GM20431 (cell line): ENCODE data around the gene CDPF1.
"Not testable (repeated sequence)": the region's sequence is repeated elsewhere in the genome, so short reads cannot be mapped to it uniquely, and the experiment has no call there.

Experiments used
- in situ Hi-C: fragments of 300-500 bp; cut with MseI, MboI; formaldehyde crosslinking; loops from one replicate; pipeline ENCODE4 v1.15.0; 2020; ENCODE audit warnings: low sequenced_read_pairs; ENCODE audit not compliant: unreplicated experiment

Gene CDPF1

DNA sequence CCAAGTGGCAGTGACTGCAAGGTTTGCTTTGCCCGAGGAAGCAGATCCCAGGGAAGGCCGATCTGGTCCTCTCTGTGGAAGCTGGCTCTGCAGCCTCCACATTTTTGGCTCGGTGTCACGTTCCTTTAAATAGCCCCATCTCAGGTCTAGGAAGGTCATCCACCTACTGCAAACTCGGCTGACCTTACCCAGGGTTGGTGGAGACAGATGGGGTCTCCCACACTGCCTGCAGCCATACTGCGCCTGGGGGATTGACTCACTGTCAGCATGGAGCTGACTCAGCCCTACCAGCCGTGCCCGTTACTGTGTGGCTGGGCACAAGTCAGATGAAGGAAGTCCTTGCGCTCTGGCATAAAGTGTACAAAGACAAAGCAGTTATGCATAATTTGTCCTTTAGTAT is 16.9 kb downstream of the CDPF1 start:
- in situ Hi-C loops, result no loop called here

DNA sequence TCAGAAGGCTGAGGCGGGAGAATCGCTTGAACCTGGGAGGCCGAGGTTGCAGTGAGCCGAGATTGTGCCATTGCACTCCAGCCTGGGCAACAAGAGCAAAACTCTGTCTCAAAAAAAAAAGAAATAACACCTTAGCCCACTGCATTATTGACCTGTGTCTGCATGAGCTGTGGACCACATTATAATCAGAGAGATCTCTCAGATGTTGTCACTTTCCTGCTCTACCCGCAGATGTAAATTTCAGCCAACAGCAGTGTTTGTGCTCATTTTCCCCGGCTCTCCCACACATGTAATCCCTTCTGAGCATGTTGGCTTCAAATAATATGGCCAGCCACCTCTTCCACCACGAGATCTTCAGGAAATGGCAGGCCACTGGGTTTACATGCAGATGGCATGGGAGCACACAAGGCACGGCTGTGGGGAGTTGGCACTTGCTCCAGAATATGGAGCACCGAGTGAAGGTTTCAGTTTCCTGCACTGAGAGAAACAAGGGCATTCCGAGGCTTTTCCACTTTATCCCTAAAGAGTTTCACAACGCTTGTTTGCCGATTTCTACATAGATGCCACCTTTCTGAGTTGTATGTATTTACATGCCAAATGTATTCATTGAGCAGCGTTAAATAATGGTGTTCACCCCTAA is 19.7 kb downstream of the CDPF1 start:
- in situ Hi-C loops, result no loop called here

DNA sequence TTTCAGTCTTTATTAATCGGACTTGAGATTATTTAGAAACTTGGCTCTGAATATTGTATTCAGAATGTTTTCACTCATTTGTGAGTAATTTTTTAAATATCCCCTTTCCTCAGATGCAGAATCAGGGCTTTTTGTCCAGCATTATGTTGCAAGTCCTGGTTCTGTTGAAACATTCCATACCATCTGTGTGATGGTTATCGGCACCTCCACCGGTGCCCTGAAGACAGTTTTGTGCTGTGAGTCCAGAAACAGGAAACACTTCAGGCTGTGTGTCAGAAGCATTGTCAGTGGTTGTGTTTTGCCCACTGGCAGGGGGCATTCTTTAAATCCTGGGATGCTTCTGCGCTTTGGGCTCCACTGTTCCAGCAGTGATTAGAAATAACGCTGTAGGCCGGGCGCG is 20.4 kb downstream of the CDPF1 start:
- in situ Hi-C loops, result no loop called here

DNA sequence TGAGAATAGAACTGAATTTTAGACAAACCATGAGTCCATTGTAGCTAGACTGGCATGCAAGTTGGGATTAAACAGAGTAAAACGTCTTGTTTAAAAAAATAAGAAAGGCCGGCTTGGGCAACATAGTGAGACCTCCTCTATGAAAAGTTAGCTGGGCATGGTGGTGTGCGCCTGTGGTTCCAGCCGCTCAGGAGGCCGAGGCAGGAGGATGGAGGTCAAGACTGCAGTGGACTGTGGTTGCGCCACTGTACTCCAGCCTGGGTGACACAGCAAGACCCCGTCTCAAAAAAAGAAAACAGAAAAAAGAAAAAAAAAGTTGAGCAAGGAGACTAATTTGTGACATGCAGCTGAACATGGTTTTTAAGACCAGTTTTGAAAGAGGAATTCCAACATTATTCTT is 23.5 kb downstream of the CDPF1 start:
- in situ Hi-C loops, result no loop called here

DNA sequence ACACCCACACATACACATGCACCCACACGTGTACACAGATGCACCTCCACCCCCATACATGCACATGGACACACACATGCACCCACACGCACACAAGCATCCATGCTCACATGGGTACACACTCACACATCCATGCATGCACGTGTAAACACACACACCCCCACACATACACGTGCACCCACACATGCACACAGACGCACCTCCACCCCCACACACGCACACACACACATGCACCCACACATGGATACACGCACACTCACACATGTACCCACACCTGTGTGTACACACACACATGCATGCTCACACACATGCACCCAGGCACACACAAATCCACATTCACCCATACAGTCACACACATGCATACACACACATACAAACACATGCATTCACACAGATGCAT is 24.5 kb downstream of the CDPF1 start:
- in situ Hi-C loops, result no loop called here

DNA sequence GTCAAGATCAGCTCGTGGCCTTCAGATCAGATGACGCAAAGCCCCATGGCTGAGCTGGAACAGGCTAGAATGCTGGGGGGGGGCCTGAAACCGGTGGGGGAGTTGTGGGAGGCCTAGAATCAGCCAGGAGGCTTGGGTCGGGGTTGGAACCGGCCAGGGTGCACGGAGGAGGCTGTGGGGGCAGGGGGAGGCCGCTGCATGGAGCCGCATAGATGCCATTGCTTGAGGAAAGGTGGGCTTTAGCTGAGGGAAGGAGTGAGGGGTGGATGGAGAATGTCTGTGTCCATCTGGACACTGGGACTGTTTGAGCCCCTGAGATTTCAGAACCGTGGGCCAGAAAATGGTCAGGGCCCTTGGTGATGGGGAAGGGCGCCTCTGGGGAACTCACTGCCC is 25.2 kb downstream of the CDPF1 start:
- in situ Hi-C loops, result no loop called here

DNA sequence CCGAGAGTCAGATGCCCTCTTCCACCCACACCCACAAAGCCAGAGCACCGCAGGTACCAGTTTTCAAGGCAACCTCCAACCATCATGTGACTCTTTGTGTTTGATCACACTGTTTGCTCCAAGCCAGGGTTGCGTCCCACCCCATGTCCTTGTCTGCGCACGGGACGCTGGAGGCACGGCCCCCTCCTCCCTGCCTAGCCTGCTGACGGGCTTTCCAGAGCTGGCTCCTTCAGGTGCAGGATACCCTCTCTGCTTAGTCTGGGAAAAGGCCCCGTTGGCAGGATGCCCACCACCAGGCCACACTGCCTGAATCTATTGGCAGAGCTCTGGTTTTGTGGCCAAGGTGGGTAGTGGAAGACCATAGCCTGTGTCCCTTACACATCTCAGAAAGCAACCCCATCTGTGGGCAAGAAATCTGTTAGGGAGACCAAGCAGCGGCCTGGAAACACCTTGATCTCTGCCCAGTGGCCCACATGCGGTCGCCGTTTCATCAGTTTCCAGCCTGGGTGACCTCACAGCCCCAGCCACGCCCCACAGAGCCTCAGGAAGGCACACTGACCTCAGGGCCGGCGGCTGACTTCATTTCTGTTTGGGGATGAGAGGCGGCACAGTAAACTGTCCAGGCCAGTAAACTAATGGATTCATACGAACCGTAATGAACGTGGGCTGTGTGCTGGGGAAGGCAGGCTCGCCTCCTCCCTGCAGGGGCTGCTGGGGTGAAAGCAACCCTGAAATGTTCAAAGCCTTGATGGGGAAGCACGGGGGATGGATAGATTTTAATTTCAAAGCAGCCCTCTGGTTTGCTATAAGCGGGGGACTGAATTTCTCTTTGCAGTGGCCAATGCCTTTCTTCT is 25.8 kb downstream of the CDPF1 start:
- in situ Hi-C loops, result no loop called here

DNA sequence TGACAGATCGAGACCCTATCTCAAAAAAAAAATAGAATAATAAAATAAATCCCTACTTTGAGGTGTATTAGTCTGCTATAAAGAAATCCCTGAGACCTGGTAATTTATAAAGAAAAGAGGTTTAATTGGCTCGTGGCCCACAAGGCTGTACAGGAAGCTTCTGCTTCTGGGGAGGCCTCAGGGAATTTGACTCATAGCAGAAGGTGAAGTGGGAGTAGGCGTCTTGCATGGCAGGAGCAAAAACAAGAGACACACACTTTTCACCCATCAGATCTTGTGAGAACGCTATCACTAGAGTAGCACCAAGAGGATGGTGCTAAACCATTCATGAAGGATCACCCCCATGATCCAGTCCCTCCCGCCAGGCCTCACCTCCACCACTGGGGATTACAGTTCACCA is 29.2 kb downstream of the CDPF1 start:
- in situ Hi-C loops, result no loop called here

DNA sequence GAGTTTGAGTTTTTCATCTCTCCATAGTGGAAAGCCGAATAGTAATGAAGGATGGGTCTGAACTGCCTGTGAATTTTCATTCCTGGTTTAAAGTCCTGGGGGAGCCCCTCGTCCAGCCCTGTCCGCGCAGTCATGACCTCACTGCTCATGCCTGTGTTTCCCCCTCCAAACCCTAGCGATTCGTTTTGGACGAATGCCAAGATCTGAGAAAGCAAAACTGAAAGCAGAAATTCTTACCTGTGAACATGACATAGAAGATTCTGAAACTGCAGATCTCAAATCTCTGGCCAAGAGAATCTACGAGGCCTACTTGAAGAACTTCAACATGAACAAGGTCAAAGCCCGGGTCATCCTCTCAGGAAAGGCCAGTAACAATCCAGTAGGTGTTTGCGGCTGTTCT is 30.5 kb downstream of the CDPF1 start:
- in situ Hi-C loops, result no loop called here

DNA sequence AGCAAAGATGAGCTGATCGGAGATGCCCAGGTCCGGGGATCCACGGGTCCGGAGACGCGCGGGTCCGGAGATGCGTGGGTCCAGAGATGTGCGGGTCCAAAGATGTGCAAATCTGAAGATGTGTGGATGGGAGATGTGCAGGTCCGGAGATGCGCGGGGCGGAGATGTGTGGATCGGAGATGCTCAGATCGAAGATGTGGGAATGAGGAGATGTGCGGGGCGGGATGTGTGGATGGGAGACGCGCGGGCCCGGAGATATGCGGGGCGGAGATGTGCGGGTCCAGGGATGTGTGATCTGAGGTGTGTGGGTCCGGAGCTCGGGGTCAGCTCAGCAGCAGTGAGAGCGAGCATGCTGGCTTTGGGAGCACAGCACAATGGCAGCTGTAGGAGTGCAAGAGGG is 35.5 kb downstream of the CDPF1 start:
- in situ Hi-C loops, result no loop called here

DNA sequence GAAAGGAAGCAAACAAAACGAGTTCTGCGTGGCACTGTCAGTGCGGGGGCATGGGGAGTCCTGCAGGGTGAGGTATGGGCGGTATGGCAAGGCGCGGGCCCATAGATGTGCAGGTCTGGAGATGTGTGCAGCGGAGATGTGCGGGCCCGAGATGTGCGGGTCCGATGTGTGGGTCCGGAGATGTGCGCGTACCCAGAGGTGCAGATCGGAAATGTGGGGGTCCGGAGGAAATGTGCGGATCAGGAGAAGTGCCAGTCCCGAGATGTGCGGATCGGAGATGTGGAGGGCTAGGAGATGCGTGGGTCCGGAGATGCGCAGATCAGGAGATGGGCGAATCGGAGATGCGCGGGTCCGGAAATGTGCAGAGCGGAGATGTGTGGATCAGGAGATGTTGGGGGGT is 35.9 kb downstream of the CDPF1 start:
- in situ Hi-C loops, result no loop called here

DNA sequence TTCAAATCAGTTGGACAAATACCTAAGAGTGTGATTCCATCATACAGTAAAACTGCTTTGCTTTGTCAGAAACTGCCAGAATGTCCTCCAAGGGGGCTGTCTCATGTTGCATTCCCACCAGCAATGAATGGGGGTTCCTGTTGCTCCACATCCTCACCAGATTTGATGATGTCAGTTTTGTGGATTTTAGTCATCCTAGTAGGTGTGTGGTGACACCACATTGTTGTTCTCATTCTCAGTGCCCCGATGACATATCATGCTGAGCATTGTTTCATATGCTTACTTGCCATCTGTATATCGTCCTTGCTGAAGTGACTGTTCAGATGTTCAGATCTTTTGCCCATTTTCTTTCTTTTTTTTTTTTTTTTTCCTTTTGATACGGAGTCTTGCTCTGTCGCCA is 37.0 kb downstream of the CDPF1 start:
- in situ Hi-C loops, result no loop called here

DNA sequence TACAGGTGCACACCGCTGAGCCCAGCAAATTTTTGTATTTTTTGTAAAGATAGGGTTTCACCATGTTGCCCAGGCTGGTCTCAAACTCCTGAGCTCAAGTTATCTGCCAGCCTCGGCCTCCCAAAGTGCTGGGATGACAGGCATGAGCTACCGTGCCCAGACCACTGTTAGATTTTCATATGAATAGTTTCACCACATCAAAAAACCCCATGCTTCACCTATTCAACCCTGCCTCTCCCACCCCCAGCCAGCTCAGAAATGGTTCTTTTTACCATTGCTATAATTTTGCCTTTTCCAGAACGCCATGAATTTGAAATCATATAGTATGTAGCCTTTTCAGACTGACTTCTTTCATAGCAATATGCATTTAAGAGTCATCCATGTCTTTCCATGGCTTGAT is 37.9 kb downstream of the CDPF1 start:
- in situ Hi-C loops, result no loop called here

DNA sequence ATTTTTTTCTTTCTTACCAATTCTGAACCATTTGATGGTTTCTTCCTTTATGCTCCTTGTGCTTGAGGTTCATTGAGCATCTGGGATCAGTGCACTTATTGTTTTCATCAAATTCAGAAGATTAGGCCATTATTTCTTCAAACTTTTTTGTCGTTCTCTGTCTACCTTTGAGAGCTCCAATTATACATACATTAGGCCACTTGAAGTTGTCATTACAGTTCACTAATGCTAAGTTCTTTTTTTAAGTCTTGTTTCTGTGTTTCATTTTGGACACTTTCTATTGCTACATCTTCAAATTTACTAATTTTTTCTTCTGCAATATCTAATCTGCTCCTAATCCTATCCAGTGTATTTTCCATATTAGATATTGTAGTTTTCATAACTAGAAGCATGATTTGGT is 40.8 kb downstream of the CDPF1 start:
- in situ Hi-C loops, result no loop called here

DNA sequence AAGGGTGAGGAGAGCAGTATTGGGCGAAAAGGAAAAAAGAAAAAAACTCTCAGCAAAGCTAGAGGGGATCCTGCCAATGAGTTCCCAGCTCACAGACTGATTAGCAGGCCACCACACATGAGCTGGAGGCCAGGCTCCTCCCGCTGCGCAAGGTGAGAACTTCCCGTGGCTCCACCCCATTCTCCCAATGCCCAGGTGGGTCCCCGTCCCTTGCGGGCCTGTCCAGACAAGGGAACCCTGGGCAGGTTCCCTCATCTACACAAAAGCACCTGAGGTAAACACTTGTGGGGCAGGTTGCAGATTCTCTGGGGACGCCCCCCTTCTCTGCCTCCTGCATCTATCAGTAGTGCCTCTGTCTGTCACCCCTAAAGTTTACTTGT is 46.5 kb downstream of the CDPF1 start:
- in situ Hi-C loops, result no loop called here

DNA sequence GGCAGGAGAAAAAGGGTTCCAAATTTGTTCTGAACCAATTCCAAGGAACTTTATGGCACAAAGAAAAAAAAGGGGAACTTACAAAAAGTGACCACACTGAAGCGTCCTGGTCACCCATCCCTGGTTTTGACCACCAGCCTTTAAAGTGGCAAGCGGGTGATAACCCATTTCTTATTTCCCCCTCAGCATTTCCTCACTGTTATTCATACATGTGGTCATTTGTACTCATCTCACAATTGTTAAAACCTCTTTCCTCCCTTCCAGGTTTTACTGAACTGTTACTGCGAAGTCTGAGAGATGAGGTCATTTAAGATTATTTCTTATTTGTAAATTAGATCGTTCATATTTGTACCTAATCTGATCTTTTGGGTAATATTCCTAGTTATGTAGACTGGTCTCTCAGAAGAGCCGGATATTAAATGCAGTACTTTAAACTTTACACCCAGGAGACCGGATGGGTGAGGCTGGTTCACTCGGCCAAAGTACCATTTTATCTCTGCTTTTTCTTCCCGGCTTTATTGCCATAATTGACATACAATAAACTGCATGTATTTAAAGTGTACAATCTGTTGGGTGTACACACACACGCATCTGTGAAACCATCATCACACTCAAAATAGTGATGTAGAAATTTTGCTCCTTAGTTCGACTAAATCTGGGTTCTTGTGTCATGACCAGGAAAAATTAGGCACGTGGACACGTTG is 47.0 kb downstream of the CDPF1 start:
- in situ Hi-C loops, result no loop called here

DNA sequence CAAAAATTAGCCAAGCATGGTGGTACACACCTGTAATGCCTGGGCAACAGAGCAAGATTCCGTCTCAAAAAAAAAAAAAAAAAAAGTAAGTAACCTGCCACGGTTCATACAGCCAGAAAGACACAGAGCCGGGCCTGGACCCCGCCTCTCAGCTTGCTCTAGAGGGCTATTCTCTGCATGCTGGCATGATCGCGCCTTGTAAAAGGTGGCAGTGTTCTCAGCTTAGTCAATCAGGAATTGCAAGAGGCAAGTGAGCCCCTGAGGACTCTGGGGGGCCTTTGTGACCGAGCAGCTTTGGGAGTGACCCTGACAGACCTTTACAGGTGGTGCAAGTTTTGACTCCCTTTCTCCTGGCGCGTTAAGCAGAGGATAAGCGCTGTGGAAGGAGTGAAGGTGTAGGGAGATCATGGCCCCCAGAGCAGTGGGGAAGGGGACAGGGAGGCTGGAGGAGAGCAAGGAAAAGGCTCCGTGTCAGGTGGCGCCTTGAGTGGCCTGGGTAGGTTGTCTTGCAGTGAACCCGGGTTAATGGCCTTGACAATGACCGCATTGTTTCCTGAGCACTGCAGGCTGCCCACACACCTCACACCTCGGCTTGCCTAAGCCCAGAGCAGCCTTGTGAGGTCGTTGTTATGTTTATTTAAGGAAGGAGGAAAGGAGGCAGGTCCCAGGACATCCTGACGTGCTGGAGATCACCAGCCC is 48.9 kb downstream of the CDPF1 start:
- in situ Hi-C loops, result no loop called here

DNA sequence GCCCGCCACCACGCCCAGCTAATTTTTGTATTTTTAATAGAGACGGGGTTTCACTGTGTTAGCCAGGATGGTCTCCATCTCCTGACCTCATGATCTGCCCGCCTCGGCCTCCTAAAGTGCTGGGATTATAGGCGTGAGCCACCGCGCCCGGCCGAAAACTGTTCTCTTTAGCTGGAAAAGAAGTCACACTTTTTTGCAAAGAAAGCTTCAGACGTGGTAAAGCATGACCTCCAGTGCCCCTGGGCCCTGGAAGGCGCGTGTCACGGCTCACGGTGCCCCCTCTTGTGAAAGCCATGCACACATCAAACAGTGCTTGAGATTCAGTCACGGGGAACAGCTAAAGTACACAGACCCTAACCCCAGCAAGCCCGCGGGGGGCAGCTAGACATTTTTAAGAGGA is 51.3 kb downstream of the CDPF1 start:
- in situ Hi-C loops, result not testable (repeated sequence)

DNA sequence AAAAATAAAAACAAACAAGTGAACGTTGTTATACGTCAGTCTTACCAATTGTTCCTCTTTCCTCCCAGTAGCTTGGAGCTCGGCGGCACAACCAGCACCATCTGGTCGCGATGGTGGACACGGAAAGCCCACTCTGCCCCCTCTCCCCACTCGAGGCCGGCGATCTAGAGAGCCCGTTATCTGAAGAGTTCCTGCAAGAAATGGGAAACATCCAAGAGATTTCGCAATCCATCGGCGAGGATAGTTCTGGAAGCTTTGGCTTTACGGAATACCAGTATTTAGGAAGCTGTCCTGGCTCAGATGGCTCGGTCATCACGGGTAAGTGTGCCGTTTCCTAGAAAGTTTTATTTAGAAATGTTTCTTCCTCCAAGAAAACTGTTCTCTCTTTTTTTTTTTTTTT is 51.8 kb downstream of the CDPF1 start:
- in situ Hi-C loops, result no loop called here

DNA sequence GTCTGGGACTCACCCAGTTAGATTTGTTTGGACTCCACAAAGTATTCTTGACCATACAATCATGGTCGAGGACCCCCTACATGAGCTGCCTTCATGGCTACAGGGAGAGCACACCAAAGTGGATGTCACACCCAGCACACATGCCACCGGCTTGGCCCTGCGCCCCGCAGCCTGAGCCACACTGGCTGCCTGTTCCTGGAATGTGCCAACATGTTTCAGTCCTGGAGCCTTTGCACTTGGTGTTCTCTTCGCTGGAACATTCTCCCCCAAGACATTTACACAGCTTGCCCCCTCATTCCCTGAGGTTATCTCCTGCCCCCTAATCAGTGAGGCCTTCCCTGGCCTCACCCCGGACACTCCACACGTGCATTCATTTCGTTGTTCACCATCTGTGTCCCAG is 53.8 kb downstream of the CDPF1 start:
- in situ Hi-C loops, result no loop called here
